GM19438 (cell line): ENCODE measurements around the gene ZNF557.

Experiments used
- ATAC-seq: cut with Tn5 transposase; IDR thresholded peaks from one replicate; pipeline ENCODE4 v1.9.1; 2021; ENCODE audit warnings: low read depth; ENCODE audit not compliant: unreplicated experiment

The ZNF557 gene

GRCh38 chr19:7122701-7123100 is 53.2 kb downstream of the ZNF557 start:
- ATAC-seq = no peak

DNA sequence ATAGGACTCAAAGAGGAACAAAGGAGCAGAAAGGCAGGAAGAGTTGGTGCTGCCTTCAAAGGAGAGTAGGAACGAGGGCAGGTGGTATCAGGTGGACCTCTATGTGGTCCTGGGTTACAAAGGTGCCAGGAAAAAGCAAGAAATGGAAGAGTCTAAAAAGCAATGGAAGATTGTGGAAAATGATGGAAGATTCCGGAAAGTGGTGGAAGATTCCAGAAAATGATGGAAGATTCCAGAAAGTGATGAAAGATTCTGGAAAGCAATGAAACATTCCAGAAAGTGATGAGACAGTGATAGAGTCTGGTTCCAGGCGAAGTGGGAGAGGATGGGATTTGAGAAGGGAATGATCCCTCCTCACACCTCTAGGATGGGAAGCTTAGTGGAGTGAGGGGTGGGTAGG is 55.3 kb downstream of the ZNF557 start:
- ATAC-seq = no peak

- no peak for ATAC-seq
Observed at GRCh38 chr19:7125221-7125620, 55.7 kb downstream of the ZNF557 start.

- no peak for ATAC-seq
Observed at GRCh38 chr19:7126132-7126531, 56.6 kb downstream of the ZNF557 start.

DNA sequence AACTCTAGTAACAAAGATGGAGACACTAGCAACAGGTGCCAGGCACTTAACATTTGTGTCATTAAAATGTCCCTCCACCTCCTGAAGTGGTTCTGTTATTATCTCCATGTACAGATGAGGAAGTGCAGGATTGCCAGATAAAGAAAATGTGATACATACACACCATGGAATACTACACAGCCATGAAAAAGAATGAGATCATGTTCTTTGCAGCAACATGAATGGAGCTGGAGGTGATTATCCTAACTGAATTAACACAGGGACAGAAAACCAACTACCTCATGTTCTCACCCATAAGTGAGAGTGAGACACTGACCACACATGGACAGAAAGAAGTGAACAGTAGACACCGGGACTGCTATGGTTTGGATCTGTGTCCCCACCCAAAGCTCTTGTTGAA is 60.5 kb downstream of the ZNF557 start:
- no peak for ATAC-seq

GRCh38 chr19:7132054-7132453 is 62.6 kb downstream of the ZNF557 start:
- ATAC-seq = no peak

DNA sequence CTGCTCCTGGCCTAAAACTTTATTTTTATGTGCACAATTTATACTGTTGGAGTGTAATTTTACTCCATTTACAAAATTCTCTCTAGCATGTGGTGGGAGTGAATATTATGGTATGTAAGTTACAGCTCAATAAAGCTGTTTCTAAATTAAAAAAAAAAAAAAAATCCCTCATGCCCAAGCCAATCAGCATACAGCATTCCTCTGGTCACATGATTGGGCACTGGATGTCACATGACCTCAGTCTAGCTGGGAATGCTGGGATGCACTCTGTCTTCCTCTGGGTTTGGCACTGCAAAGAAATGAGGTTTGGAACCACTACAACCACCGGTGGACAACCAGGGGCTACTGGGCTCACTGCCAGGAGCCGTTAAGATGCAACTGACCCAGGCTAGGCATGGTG is 67.6 kb downstream of the ZNF557 start:
- ATAC-seq = no peak
